ENCODE results near the gene RABAC1. TPM values are rescaled to one million over a fixed set of nuclear protein-coding genes. Genes with fewer than 3 reads are reported as not detected.

RABAC1 gene
- total RNA-seq, 4 donors from 2014 or later = 75.6 to 235 (median 165) TPM

DNA sequence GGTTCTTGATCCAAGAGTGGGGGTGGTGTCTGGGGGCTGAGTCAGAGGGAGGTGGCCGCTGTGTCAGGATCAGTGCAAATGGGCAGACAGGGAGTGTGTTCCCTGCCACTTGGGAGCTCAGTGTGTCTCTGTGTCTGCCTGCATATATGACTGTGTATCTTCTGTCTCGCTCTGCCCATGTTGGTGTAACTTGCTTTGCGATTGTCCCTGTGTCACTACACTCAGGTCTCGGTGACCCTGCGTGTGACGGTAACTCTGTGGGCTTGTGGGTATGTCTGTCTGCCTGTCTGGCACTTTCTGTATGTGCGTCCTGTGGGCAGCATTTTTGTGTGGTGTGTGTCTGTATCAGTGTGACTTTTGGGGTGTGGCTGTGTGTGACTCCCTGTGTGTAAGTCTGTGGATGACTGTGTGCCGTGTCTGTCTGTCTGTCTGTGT lies 22.7 kb downstream of the RABAC1 start:
- Histone ChIP-seq H3K4me1 (peaks cover 6 to 31% (median 21%) of the 10 kb centered on the region in 4 donors), H3K27me3 (peaks cover 63% of the 10 kb centered on the region), H3K9me3 (no peaks in the 10 kb centered on the region), H3K36me3 (no peaks in the 10 kb centered on the region), H3K27ac (no peak overlapping the region), H3K4me3 (no peak overlapping the region)
- 76% methylated on average over 8 of the region's 8 CpGs; no CpG with 5 or more reads in 1 of the 2 donors for WGBS, 2 donors (ENCODE audit: low coverage in 1 of 2)
- DNase-seq = no peak
- TF ChIP-seq EP300 (IDR thresholded peaks at IDR 0.05; ENCODE audit: low read depth) = no peak
- TF ChIP-seq POLR2AphosphoS5 (IDR thresholded peaks at IDR 0.05) = no peak
- TF ChIP-seq, protein P1, sequence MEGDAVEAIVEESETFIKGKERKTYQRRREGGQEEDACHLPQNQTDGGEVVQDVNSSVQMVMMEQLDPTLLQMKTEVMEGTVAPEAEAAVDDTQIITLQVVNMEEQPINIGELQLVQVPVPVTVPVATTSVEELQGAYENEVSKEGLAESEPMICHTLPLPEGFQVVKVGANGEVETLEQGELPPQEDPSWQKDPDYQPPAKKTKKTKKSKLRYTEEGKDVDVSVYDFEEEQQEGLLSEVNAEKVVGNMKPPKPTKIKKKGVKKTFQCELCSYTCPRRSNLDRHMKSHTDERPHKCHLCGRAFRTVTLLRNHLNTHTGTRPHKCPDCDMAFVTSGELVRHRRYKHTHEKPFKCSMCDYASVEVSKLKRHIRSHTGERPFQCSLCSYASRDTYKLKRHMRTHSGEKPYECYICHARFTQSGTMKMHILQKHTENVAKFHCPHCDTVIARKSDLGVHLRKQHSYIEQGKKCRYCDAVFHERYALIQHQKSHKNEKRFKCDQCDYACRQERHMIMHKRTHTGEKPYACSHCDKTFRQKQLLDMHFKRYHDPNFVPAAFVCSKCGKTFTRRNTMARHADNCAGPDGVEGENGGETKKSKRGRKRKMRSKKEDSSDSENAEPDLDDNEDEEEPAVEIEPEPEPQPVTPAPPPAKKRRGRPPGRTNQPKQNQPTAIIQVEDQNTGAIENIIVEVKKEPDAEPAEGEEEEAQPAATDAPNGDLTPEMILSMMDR (IDR thresholded peaks at IDR 0.05) = no peak
- no peak for TF ChIP-seq POLR2A (IDR thresholded peaks at IDR 0.05)
- in situ Hi-C loops (cut with MboI; ENCODE audit: low pct_ligation_motif_present in 1 of 4, low pct_unique_long_range_greater_than_20kb in 1 of 4, low sequenced_read_pairs in 3 of 4) (no loop called here), intact Hi-C loops (cut with DNase I; ENCODE audit: low total_unique reads) (no loop called here)

DNA sequence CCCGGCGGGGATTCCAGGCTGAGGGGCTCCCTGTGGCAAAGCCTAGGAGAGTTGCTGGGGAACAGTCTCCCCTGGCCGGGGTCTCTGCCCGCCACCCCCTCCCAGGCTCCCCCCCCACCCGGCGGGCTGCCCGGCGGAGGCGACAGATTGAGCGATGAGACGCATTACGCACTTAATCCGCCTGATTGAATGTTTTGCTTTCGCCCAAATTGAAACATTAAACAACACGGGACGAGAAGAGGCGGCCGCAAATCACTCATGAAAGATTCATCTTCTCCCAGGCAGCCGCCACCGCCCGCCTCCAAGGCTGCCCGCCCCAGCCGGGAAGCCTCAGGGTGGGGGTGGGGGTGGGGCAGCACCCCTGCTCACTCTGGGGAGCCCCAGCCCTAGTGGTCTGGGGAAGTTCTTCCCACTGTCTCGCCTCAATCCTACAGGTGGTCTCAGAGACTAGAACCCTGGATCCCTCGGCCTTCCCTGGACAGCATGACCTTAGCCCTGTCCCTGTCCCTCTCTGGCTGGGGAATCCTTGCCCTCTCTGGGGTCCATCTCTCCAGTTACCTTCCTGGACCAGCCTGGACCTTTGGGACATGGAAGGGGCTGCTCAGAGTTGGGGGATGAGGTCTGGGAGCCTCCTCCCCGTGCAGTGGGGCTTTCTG lies 23.2 kb downstream of the RABAC1 start:
- H3K27me3 ChIP-seq = peaks cover 63% of the 10 kb centered on the region
- in situ Hi-C loops (cut with MboI; ENCODE audit: low pct_ligation_motif_present in 1 of 4, low pct_unique_long_range_greater_than_20kb in 1 of 4, low sequenced_read_pairs in 3 of 4) = no loop called here
- H3K36me3 ChIP-seq = no peaks in the 10 kb centered on the region
- H3K4me1 ChIP-seq = peaks cover 1 to 26% (median 17%) of the 10 kb centered on the region in 4 donors
- WGBS, 2 donors (ENCODE audit: low coverage in 1 of 2) = 29% methylated on average over 21 of the region's 26 CpGs; no CpG with 5 or more reads in 1 of the 2 donors
- TF ChIP-seq POLR2AphosphoS5 (IDR thresholded peaks at IDR 0.05) = no peak
- no peak for TF ChIP-seq EP300 (IDR thresholded peaks at IDR 0.05; ENCODE audit: low read depth)
- TF ChIP-seq POLR2A (IDR thresholded peaks at IDR 0.05) = no peak
- TF ChIP-seq, protein P1 (IDR thresholded peaks at IDR 0.05) = no peak
- no peak overlapping the region for H3K27ac ChIP-seq
- intact Hi-C loops (cut with DNase I; ENCODE audit: low total_unique reads) = no loop called here
- no peak for DNase-seq
- H3K9me3 ChIP-seq = no peaks in the 10 kb centered on the region
- no peak overlapping the region for H3K4me3 ChIP-seq

DNA sequence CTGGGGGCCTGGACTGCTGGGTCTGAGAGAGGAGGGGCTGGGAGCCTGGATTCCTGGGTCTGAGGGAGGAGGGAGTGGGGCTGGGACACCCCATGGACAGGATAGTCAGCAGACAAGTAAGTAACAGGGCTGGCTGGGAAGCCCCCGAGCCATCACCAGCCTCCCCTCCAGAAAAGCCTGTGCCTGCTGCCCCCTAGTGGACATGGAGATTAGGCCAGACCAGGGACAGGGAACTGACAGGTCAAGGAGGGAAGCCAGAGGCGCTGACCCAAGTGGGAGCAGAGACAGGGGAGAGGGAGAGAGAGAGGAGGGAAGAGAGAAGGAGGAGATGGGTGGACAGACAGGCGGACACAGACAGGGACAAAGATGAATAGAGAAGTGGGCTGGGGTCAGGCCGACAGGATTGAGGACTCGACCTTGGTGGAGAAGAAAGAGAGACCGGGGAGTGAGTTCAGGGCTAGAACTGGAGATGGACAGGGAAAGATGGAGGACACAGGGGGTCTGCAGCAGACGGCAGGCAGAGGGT lies 24.2 kb downstream of the RABAC1 start:
- 32% methylated on average over 7 of the region's 7 CpGs; no CpG with 5 or more reads in 1 of the 2 donors for WGBS, 2 donors (ENCODE audit: low coverage in 1 of 2)

More for the DNA sequence above, 24.2 kb downstream of the RABAC1 start:
- TF ChIP-seq EP300 (IDR thresholded peaks at IDR 0.05; ENCODE audit: low read depth) (no peak), POLR2A (IDR thresholded peaks at IDR 0.05) (no peak), POLR2AphosphoS5 (IDR thresholded peaks at IDR 0.05) (no peak)
- TF ChIP-seq, protein P1 (IDR thresholded peaks at IDR 0.05) = peak; percentile 73 to 93 (median 87)
- Histone ChIP-seq H3K27me3 (peaks cover 63% of the 10 kb centered on the region), H3K4me3 (no peak overlapping the region), H3K4me1 (peaks cover 0 to 16% (median 7%) of the 10 kb centered on the region in 4 donors), H3K9me3 (no peaks in the 10 kb centered on the region), H3K27ac (no peak overlapping the region), H3K36me3 (no peaks in the 10 kb centered on the region)
- intact Hi-C loops (cut with DNase I; ENCODE audit: low total_unique reads) = no loop called here
- DNase-seq = peak; percentile 79
- in situ Hi-C loops (cut with MboI; ENCODE audit: low pct_ligation_motif_present in 1 of 4, low pct_unique_long_range_greater_than_20kb in 1 of 4, low sequenced_read_pairs in 3 of 4) = no loop called here

All from transverse colon (tissue), 4 donors.